Large intestine (tissue), 3 donors: Measurements from ENCODE around the gene SFMBT1. TPM values are rescaled to one million over a fixed set of nuclear protein-coding genes. Genes with fewer than 3 reads are reported as not detected.

ENCODE experiments used
- DNase-seq, 2 donors: peaks; one replicate each; pipeline versions ENCODE4 v3.0.0 to v3.0.0-alpha.2; 2013
- H3K27ac ChIP-seq: one replicate; pipeline ENCODE4 v1.5.1; 2013; ENCODE audit warnings: low read length
- H3K27me3 ChIP-seq: 2 replicates; pipeline ENCODE4 v1.6.1; 2013; ENCODE audit warnings: low read length; ENCODE audit not compliant: control insufficient read depth, insufficient read depth
- H3K36me3 ChIP-seq: 2 replicates; pipeline ENCODE4 v1.6.1; 2013; ENCODE audit warnings: low read length; ENCODE audit not compliant: control insufficient read depth, insufficient read depth
- H3K4me1 ChIP-seq: one replicate; pipeline ENCODE4 v1.6.1; 2013; ENCODE audit warnings: low read length; ENCODE audit not compliant: control insufficient read depth, insufficient read depth
- H3K4me3 ChIP-seq: one replicate; pipeline ENCODE4 v1.5.1; 2013; ENCODE audit warnings: low read length
- H3K9me3 ChIP-seq: one replicate; pipeline ENCODE4 v1.6.1; 2013; ENCODE audit warnings: mild to moderate bottlenecking, low read depth, low read length, moderate library complexity; ENCODE audit not compliant: control insufficient read depth
- WGBS: methylation state at CpG from one replicate; pipeline ENCODE4 v1.1.5; 2013; ENCODE audit warnings: low lambda C conversion rate; ENCODE audit not compliant: insufficient coverage; 5-methylcytosine and 5-hydroxymethylcytosine counted together
- polyA plus RNA-seq: library from polyadenylated mRNA; unstranded; fragments of 120-200 nt; gene quantifications from one replicate; pipeline ENCODE4 v1.2.1, GENCODE V29; 2013

The SFMBT1 gene
- polyA plus RNA-seq, 1 donor: 12.8 TPM

DNA sequence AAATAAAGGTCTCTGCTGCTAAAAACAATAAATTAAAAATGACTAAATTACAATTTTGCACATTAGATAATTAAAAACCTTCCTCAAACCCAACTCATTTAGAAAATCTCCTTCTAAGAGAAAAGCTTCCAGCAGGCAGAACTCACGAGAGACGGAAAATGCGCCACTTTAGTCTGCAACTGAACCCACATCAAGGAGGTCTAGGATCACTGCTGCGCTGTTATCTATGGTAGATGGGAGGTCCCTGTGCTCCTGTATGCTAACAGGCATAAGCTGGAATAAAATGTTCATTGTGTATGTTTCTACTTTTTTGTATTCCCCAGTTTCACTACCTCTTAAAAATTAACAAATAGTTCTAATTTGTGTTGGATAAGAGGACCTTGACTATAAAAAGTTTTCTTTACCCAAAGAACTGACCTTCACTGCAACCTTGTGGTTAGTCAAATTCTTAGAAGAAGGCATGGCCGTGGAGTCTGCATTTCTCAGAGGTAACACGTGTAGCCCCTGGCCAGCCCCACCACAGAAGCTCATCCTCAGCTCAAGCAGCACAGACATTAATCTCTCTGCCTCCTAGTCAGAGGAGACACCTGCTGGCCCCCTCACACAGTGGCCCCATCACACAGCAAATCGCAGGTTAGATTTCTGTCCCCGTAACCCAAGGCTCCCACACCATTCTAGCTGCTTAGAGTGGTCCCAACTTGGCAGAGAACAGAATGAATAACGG, 170.8 kb downstream of the SFMBT1 start:
- no peak for DNase-seq
- WGBS: no CpG with 5 or more reads among the region's 9 CpGs
- Histone ChIP-seq H3K9me3 (no peaks in the 10 kb centered on the region), H3K4me1 (no peaks in the 10 kb centered on the region), H3K27me3 (no peaks in the 10 kb centered on the region), H3K27ac (no peak overlapping the region), H3K4me3 (no peak overlapping the region), H3K36me3 (peaks cover under 1% of the 10 kb centered on the region)

DNA sequence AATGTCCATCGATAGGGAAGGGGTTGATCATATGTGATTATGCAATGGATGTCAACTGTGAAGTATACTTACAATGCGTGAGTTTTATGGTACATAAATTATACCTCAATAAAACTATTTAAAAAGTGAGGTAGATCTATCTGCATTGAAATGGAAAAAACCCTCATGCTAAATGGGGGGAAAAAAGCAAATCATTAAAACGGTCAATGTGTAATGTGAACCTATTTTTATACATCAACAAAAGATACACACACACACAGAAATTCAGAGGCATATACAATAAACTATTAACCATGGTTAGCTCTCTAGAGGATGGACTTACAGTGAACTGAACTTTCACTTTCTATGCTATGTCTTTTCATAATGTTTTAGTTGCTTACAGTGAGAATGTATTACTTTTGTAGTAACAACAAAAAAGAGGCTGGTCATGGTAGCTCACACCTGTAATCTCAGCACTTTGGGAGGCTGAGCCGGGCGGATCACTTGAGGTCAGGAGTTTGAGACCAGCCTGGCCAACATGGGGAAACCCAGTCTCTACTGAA, 171.6 kb downstream of the SFMBT1 start:
- no peak for DNase-seq
- H3K27me3 ChIP-seq: no peaks in the 10 kb centered on the region
- no peaks in the 10 kb centered on the region for H3K4me1 ChIP-seq
- no peaks in the 10 kb centered on the region for H3K9me3 ChIP-seq
- H3K36me3 ChIP-seq: no peaks in the 10 kb centered on the region
- 67% methylated on average over 1 of the region's 5 CpGs for WGBS
- no peak overlapping the region for H3K27ac ChIP-seq
- H3K4me3 ChIP-seq: no peak overlapping the region

DNA sequence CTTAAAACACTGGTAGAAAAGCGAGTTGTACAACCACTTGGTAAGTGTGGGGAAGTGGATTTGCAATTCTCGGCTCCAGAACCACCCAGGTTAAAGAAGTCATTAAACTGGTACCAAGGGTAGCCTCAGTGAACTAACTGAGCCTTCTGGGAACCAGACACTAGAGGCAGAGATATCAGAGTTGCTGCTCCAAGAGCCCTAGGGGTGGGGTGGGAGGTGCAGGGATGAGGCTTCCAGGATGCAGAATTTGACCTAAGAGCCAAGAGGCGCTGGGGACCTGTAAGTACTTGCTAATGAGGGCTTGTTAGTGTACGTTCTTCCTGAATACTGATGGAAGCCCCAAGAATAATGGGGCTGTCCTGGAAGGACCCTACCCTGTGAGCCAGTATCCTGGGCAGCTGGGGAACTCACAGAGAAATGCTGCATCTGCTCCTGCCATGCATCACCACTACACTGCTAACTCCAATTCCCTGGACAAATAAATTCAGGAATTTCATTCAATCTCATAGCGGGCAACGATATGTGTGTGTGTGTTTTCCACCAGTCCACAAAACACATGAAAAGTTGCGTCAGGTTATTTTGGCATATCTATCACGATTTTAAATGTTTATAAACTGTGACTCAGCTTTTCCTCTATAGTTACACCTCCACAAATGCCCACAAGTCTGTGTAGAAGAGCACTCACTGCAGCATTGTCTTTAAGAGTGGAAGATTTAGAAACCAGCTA, 172.3 kb downstream of the SFMBT1 start:
- H3K4me3 ChIP-seq: no peak overlapping the region
- DNase-seq: no peak
- WGBS: no CpG with 5 or more reads among the region's 8 CpGs
- no peaks in the 10 kb centered on the region for H3K4me1 ChIP-seq
- no peak overlapping the region for H3K27ac ChIP-seq
- H3K36me3 ChIP-seq: no peaks in the 10 kb centered on the region
- no peaks in the 10 kb centered on the region for H3K27me3 ChIP-seq
- no peaks in the 10 kb centered on the region for H3K9me3 ChIP-seq

DNA sequence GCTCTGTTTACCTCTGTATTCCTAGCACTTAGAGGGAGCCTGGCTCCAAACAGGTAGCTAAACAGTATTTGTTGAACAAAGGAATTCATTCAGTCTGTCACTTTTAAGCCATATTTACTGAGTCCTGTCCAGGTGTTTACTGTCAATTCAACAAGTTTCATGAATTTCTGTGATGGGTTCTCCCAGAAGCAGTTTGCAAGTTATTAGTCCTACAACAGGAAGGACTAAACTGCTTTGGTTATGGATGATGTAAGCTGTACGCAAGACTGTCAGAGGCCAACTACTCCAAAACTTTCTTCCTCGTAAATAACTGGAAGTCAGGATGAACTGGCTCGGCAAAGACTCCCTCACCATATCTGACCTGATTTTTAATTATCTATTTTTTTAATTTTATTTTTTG, 173.6 kb downstream of the SFMBT1 start:
- Histone ChIP-seq H3K27me3 (no peaks in the 10 kb centered on the region), H3K9me3 (no peaks in the 10 kb centered on the region), H3K36me3 (no peaks in the 10 kb centered on the region), H3K27ac (no peak overlapping the region), H3K4me1 (no peaks in the 10 kb centered on the region), H3K4me3 (no peak overlapping the region)
- no peak for DNase-seq
- WGBS: 100% methylated on average over 2 of the region's 3 CpGs

DNA sequence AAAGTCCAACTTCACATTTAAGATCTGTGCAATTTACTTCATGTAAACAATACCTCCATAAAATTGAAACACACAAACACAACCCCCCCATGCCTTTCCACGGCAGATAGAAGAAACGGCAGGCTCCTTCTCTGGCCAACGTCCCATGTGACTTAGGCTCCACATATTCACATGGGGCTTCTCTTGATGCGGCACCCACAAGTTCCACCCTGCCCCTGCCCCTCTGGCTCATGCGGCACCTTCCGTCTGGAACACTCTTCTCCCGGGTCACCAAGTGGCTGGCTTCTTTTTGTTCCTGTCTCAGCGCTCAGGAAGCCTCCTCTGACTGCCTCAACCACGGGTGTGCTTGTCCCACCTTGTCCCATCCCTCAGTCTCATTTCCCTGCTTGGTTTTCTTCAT, 174.1 kb downstream of the SFMBT1 start:
- no CpG with 5 or more reads among the region's 9 CpGs for WGBS
- Histone ChIP-seq H3K36me3 (no peaks in the 10 kb centered on the region), H3K27me3 (no peaks in the 10 kb centered on the region), H3K9me3 (no peaks in the 10 kb centered on the region), H3K4me1 (no peaks in the 10 kb centered on the region), H3K4me3 (no peak overlapping the region), H3K27ac (no peak overlapping the region)
- DNase-seq: no peak

DNA sequence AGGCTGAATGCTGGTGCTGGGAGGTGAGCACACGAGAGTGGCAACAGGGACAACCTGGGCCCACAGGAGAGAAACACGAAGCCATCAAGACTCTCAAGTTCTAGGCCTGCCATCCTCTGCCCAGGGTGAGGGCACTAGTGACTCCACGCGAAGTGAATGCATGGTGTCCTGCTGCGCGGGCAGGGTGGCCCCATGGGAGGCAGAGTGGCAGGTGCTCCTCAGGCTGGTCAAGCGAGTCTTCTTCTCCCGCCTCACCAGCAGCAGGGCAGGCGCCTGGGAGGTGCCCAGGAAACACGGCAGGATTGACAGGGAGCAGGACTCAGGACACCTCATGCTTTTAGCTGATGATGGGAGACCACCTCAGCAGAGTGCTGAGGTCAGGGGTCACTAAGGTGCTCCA, 175.4 kb downstream of the SFMBT1 start:
- DNase-seq: no peak
- Histone ChIP-seq H3K4me3 (no peak overlapping the region), H3K27me3 (no peaks in the 10 kb centered on the region), H3K9me3 (no peaks in the 10 kb centered on the region), H3K36me3 (no peaks in the 10 kb centered on the region), H3K4me1 (no peaks in the 10 kb centered on the region), H3K27ac (no peak overlapping the region)
- WGBS: no CpG with 5 or more reads among the region's 10 CpGs

DNA sequence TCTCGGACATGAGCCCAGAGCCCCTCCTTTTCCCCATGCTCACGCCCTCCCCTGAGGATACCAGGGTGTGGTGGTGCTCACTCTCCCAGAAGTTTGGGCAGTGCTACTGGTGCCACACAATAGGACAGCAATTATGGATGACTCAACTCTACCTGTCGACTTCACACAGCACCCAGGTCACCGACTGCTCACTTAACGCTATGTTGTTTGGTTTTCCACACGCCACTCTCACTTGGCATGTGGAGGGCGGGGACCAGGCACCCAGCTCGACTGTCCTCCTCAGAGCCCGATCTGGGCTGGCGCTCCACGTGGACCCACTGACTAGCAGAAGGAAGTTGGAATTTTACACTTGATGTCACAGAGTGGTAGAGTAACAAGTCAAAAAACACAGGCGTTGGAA, 179.4 kb downstream of the SFMBT1 start:
- DNase-seq: no peak
- no peak overlapping the region for H3K4me3 ChIP-seq
- no peaks in the 10 kb centered on the region for H3K36me3 ChIP-seq
- H3K27me3 ChIP-seq: no peaks in the 10 kb centered on the region
- H3K9me3 ChIP-seq: no peaks in the 10 kb centered on the region
- 92% methylated on average over 2 of the region's 12 CpGs for WGBS
- no peaks in the 10 kb centered on the region for H3K4me1 ChIP-seq
- no peak overlapping the region for H3K27ac ChIP-seq

DNA sequence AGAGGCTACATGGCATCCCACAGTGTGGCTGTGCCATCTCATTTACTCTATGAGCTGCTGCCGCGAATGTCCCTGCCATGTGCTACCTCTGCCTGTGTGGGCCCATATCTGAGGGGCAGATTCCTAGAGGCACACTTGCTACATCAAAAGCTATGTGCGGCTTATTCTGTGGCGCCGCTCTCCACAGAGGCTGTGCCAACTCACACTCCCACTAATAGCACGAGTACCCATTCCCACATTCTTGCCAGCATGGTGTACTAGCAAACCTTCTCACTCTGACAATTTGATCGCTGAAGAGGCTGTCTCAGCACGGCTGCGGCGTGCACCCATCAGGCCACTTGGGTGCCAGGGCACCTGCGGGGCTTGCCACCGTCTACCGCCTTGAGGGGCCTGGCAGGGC, 179.9 kb downstream of the SFMBT1 start:
- DNase-seq: no peak

DNA sequence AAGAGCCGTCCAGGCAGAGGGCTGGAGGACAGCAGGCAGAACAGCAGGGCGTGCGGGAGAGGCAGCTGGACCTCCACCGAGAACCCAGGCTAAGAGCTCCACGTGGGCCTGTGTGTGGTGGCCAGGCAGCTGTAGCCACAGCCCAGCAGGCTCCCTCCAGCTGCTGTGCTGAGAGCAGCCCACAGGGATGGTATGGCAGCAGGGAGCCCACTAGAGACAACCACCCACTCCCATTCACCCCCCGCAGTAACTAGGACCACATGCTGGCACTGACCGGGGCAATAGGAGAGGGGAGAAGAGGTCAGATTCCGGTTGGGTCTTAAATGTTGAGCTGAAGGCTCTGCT, 185.5 kb downstream of the SFMBT1 start:
- Histone ChIP-seq H3K36me3 (no peaks in the 10 kb centered on the region), H3K27ac (no peak overlapping the region), H3K9me3 (no peaks in the 10 kb centered on the region), H3K4me3 (no peak overlapping the region), H3K27me3 (no peaks in the 10 kb centered on the region), H3K4me1 (no peaks in the 10 kb centered on the region)
- no peak for DNase-seq
- 100% methylated on average over 1 of the region's 8 CpGs for WGBS

More for the DNA sequence above, 179.9 kb downstream of the SFMBT1 start:
- Histone ChIP-seq H3K36me3 (no peaks in the 10 kb centered on the region), H3K4me3 (no peak overlapping the region), H3K27ac (no peak overlapping the region), H3K27me3 (no peaks in the 10 kb centered on the region), H3K9me3 (no peaks in the 10 kb centered on the region), H3K4me1 (no peaks in the 10 kb centered on the region)
- whole genome bisulfite sequencing: 100% methylated on average over 2 of the region's 13 CpGs

DNA sequence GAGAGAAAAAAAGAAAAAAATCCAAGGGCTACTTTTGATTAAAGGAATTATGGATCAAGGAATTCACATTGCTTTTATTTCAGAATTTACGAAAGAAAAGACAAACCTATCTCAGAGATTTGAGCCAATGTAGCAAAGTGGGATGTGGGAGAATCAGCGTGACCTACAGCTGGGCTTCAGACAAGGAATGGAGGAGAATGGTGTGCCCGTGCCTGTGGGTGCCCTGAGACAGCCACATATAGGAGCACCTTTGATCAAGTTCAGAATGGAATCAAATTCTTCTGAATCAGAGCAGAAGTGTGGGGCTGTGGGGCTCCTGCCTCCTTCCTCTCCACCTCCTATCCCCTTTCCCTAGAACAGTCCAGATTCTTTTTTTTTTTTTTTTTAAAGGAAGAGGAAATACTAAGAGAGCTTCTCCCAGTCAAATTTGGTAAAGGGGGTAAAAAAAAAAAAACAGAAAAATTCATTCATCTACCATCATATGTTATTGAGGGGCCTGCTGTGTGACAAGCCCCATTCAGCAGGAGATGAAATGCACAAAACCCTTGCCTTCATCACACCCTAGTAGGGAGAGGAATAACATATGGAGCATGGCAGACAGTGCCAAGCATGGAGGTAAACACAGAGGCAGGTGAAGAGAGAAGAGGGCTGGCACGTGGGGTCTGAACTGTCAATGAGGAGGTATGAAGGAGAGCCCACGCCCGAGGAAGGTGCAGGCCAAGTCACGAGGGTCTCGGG, 186.0 kb downstream of the SFMBT1 start:
- Histone ChIP-seq H3K36me3 (no peaks in the 10 kb centered on the region), H3K4me1 (no peaks in the 10 kb centered on the region), H3K27ac (no peak overlapping the region), H3K4me3 (no peak overlapping the region), H3K27me3 (no peaks in the 10 kb centered on the region), H3K9me3 (no peaks in the 10 kb centered on the region)
- no peak for DNase-seq
- 92% methylated on average over 5 of the region's 8 CpGs for WGBS
